GM12878 (cell line): ENCODE results near the gene SBF1.

Source experiments
- BCL11A ChIP-seq: IDR thresholded peaks from 2 replicates; pipeline ENCODE4 v1.6.1; 2011; ENCODE audit warnings: low read depth, low read length
- CTCF ChIP-seq, 3 experiments: IDR thresholded peaks in 2 of 3; conservative IDR thresholded peaks in 1 of 3; 2 replicates each; pipeline ENCODE4 v1.5.1; 2011; ENCODE audit warnings: low read depth in 3 of 3, low read length in 3 of 3, mild to moderate bottlenecking in 3 of 3, control low read depth in 2 of 3, moderate library complexity in 2 of 3, inconsistent platforms in 1 of 3, mixed read lengths in 1 of 3; ENCODE audit not compliant: control insufficient read depth in 2 of 3, insufficient read depth in 1 of 3; ENCODE audit errors: extremely low read depth in 1 of 3
- EZH2 ChIP-seq: IDR thresholded peaks from 2 replicates; pipeline ENCODE4 v1.6.1; 2012; ENCODE audit warnings: low read depth, mild to moderate bottlenecking, control low read depth, inconsistent platforms, low read length, borderline replicate concordance; ENCODE audit not compliant: control insufficient read depth
- HDAC6 ChIP-seq: fragments of 200-600 bp; sonication (generic); IDR thresholded peaks from one replicate; pipeline ENCODE4 v1.8.0; 2017; ENCODE audit warnings: antibody characterized with exemption; ENCODE audit not compliant: unreplicated experiment
- JUND ChIP-seq: IDR thresholded peaks from 2 replicates; pipeline ENCODE4 v1.6.1; 2012; ENCODE audit warnings: low read depth, mild to moderate bottlenecking, low read length, improper control_type of control experiment, moderate library complexity
- NR2C2 ChIP-seq: IDR thresholded peaks from 2 replicates; pipeline ENCODE4 v1.6.1; 2011; ENCODE audit warnings: borderline replicate concordance, low read depth; ENCODE audit not compliant: control insufficient read depth, insufficient read length
- PAX5 ChIP-seq: IDR thresholded peaks from 2 replicates; pipeline ENCODE4 v1.6.1; 2011; ENCODE audit warnings: low read depth, low read length, borderline replicate concordance
- RCOR1 ChIP-seq: conservative IDR thresholded peaks from 2 replicates; pipeline ENCODE4 v1.6.1; 2012; ENCODE audit warnings: low read depth, low read length, improper control_type of control experiment
- SIN3A ChIP-seq: IDR thresholded peaks from 2 replicates; pipeline ENCODE4 v1.6.1; 2012; ENCODE audit warnings: low read depth, low read length, improper control_type of control experiment
- SUZ12 ChIP-seq: fragments of 200-600 bp; sonication (generic); IDR thresholded peaks from one replicate; pipeline ENCODE4 v1.6.1; 2018; ENCODE audit warnings: antibody characterized with exemption, mild to moderate bottlenecking; ENCODE audit not compliant: unreplicated experiment
- TCF3 ChIP-seq: IDR thresholded peaks from 2 replicates; pipeline ENCODE4 v1.6.1; 2012; ENCODE audit warnings: low read depth, mild to moderate bottlenecking, low read length, borderline replicate concordance; ENCODE audit not compliant: insufficient read depth
- USF1 ChIP-seq: IDR thresholded peaks from 2 replicates; pipeline ENCODE4 v1.6.1; 2011; ENCODE audit warnings: borderline replicate concordance, low read depth, mild to moderate bottlenecking, moderate library complexity, mixed read lengths, low read length; ENCODE audit not compliant: insufficient read depth; ENCODE audit errors: extremely low read length

- TF ChIP-seq EZH2 (no peak), HDAC6 (no peak), JUND (no peak), RCOR1 (no peak), CTCF (IDR thresholded peaks at IDR 0.05 in 2 of 3, conservative IDR thresholded peaks at IDR 0.05 in 1 of 3; ENCODE audit: control insufficient read depth in 2 of 3, extremely low read depth in 1 of 3, insufficient read depth in 1 of 3, low read depth in 3 of 3, low read length in 3 of 3) (no peak), PAX5 (no peak), NR2C2 (no peak), SUZ12 (no peak), USF1 (no peak), TCF3 (no peak), BCL11A (no peak), SIN3A (no peak)
Observed at GRCh38 chr22:50425179-50425916, 49.5 kb downstream of the SBF1 start.
